Heart left ventricle (tissue), 13 donors: Measurements from ENCODE around the gene SPP1.

Experiments
- POLR2A ChIP-seq, 2 donors: fragments of 450-650 bp; IDR thresholded peaks; one replicate each; pipeline ENCODE4 v1.6.1; 2017; ENCODE audit warnings: antibody characterized with exemption in 2 of 2, mild to moderate bottlenecking in 2 of 2, moderate library complexity in 2 of 2
- TF ChIP-seq, protein P1 (sequence below), 12 donors: fragments of 200-600 bp; sonication (generic) in 4 of 12; IDR thresholded peaks; one replicate each; pipeline versions ENCODE4 v1.5.0 to v1.8.0; 2018 to 2022; ENCODE audit warnings: antibody characterized with exemption in 12 of 12, mild to moderate bottlenecking in 5 of 12
- donor health status: ischemic (EF 13 %, LVEDD 7.1; RV severe dilation, severe dysfunction).
- donor health status: DM: no; HTN: yes; CAD: no.
- donor health status: DM: no; HTN: no; CAD: no.
- donor health status: ischemic (EF 25% LVEDD 6.9; RV normal size, moderate dysfunction).
- donor health status: ischemic (EF 25% LVEDD 5.7; RV mildly dilated, moderate dysfunction).
- donor health status: ischemic (EF 35%, LVEDD 5.7; RV mildly dilated, moderate dysfunction).
- donor health status: nonischemic (EF 11% LVEDD 7.7; RV severe dilation, severe dysfunction).
- donor health status: DM: yes; HTN: yes; CAD: no.
- donor health status: PGD.
- donor health status: ischemic (EF 29% LVEDD 5.4; RV normal size, mild dysfunction).
- donor health status: nonischemic (EF 23%, LVEDD 6.1; RV moderate dilation, normal function).

DNA sequence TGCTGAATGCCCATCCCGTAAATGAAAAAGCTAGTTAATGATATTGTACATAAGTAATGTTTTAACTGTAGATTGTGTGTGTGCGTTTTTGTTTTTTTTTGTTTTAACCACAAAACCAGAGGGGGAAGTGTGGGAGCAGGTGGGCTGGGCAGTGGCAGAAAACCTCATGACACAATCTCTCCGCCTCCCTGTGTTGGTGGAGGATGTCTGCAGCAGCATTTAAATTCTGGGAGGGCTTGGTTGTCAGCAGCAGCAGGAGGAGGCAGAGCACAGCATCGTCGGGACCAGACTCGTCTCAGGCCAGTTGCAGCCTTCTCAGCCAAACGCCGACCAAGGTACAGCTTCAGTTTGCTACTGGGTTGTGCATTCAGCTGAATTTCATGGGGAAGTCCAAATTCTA, at the start of gene SPP1:
- TF ChIP-seq, protein P1, sequence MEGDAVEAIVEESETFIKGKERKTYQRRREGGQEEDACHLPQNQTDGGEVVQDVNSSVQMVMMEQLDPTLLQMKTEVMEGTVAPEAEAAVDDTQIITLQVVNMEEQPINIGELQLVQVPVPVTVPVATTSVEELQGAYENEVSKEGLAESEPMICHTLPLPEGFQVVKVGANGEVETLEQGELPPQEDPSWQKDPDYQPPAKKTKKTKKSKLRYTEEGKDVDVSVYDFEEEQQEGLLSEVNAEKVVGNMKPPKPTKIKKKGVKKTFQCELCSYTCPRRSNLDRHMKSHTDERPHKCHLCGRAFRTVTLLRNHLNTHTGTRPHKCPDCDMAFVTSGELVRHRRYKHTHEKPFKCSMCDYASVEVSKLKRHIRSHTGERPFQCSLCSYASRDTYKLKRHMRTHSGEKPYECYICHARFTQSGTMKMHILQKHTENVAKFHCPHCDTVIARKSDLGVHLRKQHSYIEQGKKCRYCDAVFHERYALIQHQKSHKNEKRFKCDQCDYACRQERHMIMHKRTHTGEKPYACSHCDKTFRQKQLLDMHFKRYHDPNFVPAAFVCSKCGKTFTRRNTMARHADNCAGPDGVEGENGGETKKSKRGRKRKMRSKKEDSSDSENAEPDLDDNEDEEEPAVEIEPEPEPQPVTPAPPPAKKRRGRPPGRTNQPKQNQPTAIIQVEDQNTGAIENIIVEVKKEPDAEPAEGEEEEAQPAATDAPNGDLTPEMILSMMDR (IDR thresholded peaks at IDR 0.05): no peak
- no peak for TF ChIP-seq POLR2A (IDR thresholded peaks at IDR 0.05)
